Measurements from ENCODE around the gene CYB5R4.

CYB5R4 gene

DNA sequence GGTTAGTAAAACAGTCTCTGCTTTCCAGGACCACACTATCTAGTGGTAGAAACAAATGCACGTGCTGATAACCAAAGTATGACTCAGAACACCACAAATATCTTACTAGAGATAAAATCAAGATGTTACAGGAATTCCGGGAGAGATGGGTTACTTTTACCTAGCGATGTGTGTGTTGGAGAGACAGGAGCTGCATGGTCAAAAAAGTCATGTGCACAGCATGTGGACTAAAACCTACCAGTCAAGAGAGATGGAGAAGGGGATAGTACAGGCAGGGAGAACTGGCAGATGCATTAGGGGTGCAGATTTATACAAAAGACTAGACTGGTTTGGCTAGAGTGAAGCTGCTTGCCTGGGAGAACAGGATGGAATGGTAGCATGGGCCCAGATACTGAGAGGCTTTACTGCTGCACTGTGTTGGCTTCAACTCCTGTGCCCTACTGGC lies 98.8 kb downstream of the CYB5R4 start:
- TF ChIP-seq, protein P1, sequence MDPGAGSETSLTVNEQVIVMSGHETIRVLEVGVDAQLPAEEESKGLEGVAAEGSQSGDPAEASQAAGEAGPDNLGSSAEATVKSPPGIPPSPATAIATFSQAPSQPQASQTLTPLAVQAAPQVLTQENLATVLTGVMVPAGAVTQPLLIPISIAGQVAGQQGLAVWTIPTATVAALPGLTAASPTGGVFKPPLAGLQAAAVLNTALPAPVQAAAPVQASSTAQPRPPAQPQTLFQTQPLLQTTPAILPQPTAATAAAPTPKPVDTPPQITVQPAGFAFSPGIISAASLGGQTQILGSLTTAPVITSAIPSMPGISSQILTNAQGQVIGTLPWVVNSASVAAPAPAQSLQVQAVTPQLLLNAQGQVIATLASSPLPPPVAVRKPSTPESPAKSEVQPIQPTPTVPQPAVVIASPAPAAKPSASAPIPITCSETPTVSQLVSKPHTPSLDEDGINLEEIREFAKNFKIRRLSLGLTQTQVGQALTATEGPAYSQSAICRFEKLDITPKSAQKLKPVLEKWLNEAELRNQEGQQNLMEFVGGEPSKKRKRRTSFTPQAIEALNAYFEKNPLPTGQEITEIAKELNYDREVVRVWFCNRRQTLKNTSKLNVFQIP (CRISPR knock-in tag; IDR thresholded peaks at IDR 0.05; ENCODE audit: borderline replicate concordance, low read depth), result no peak
- TF ChIP-seq BACH2 (CRISPR knock-in tag; IDR thresholded peaks at IDR 0.05; ENCODE audit: borderline replicate concordance) (no peak), ZNF8 (CRISPR knock-in tag; IDR thresholded peaks at IDR 0.05) (no peak)
- ATAC-seq, result peak; percentile 88

DNA sequence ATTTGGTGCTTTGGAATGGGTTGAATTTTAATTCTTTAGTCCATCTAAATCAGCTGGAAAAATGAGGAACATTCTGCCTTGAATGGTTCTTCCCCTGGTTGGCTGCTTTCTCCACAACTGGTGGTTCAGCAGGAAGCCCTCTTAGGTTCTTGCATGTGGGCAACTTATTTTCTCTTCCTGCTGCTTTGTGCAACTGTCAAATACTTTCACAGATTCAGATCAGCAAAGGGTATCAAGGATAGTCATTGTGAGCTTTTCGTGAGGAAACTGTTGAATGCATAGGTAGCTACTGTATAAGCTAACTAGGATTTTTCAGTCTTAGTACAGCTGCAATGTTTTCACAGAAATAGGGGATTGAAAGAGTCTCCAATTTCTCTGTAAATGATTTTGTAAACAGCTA lies 101.2 kb downstream of the CYB5R4 start:
- TF ChIP-seq TCF4 (CRISPR knock-in tag; IDR thresholded peaks at IDR 0.05; ENCODE audit: borderline replicate concordance), result no peak
- TF ChIP-seq ZNF8 (CRISPR knock-in tag; IDR thresholded peaks at IDR 0.05), result no peak
- TF ChIP-seq ZC3H10 (CRISPR knock-in tag; IDR thresholded peaks at IDR 0.05), result no peak
- TF ChIP-seq, protein P2, sequence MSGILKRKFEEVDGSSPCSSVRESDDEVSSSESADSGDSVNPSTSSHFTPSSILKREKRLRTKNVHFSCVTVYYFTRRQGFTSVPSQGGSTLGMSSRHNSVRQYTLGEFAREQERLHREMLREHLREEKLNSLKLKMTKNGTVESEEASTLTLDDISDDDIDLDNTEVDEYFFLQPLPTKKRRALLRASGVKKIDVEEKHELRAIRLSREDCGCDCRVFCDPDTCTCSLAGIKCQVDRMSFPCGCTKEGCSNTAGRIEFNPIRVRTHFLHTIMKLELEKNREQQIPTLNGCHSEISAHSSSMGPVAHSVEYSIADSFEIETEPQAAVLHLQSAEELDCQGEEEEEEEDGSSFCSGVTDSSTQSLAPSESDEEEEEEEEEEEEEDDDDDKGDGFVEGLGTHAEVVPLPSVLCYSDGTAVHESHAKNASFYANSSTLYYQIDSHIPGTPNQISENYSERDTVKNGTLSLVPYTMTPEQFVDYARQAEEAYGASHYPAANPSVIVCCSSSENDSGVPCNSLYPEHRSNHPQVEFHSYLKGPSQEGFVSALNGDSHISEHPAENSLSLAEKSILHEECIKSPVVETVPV (CRISPR knock-in tag; IDR thresholded peaks at IDR 0.05), result no peak
- ATAC-seq, result no peak

DNA sequence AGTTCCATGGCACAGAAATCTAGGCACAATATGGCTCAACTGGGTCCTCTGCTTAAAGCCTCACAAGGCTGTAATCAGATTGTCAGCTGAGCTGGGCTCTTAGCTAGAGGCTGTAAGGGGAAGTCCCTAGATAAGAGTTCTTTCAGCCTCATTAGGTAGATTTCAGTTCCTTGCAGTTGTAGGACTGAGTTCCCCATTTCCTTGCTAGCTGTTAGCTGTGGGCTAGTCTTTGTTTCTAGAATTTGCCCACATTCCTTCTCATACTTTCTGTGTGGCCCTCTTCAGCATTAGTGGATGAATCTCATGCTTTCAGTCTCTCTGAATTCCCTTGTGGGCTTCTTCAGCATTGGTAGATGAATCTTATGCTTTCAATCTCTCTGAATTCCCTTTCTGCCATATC lies 103.1 kb downstream of the CYB5R4 start:
- TF ChIP-seq ZC3H10 (CRISPR knock-in tag; IDR thresholded peaks at IDR 0.05), result no peak
- TF ChIP-seq, protein P3, sequence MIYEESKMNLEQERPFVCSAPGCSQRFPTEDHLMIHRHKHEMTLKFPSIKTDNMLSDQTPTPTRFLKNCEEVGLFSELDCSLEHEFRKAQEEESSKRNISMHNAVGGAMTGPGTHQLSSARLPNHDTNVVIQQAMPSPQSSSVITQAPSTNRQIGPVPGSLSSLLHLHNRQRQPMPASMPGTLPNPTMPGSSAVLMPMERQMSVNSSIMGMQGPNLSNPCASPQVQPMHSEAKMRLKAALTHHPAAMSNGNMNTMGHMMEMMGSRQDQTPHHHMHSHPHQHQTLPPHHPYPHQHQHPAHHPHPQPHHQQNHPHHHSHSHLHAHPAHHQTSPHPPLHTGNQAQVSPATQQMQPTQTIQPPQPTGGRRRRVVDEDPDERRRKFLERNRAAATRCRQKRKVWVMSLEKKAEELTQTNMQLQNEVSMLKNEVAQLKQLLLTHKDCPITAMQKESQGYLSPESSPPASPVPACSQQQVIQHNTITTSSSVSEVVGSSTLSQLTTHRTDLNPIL (CRISPR knock-in tag; IDR thresholded peaks at IDR 0.05; ENCODE audit: low read depth), result no peak
- TF ChIP-seq GLIS3 (CRISPR knock-in tag; IDR thresholded peaks at IDR 0.05), result no peak
- ATAC-seq, result no peak

DNA sequence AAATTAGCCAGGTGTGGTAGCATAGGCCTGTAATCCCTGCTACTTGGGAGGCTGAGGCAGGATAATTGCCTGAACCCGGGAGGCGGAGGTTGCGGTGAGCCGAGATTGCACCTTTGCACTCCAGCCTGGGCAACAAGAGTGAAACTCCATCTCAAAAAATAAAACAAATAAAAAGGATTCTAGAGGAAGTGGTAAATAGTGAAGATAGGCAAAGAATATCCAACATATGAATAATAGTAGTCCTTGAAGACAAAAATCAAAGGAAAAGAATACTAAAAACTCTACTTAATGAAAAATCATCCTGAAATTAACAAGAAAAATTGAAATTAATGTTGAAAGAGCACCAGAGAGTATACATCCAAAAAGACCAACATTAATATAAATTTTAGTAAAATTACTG lies 107.0 kb downstream of the CYB5R4 start:
- ATAC-seq, result no peak
- no peak for TF ChIP-seq GLIS3 (CRISPR knock-in tag; IDR thresholded peaks at IDR 0.05)
- no peak for TF ChIP-seq ZNF565 (CRISPR knock-in tag; conservative IDR thresholded peaks at IDR 0.05; ENCODE audit: low read depth)
- no peak for TF ChIP-seq BACH2 (CRISPR knock-in tag; IDR thresholded peaks at IDR 0.05; ENCODE audit: borderline replicate concordance)
- no peak for TF ChIP-seq ZNF8 (CRISPR knock-in tag; IDR thresholded peaks at IDR 0.05)
- TF ChIP-seq PPARA (CRISPR knock-in tag; IDR thresholded peaks at IDR 0.05; ENCODE audit: borderline replicate concordance), result no peak
- TF ChIP-seq, protein P3 (CRISPR knock-in tag; IDR thresholded peaks at IDR 0.05; ENCODE audit: low read depth), result no peak
- TF ChIP-seq, protein P4, sequence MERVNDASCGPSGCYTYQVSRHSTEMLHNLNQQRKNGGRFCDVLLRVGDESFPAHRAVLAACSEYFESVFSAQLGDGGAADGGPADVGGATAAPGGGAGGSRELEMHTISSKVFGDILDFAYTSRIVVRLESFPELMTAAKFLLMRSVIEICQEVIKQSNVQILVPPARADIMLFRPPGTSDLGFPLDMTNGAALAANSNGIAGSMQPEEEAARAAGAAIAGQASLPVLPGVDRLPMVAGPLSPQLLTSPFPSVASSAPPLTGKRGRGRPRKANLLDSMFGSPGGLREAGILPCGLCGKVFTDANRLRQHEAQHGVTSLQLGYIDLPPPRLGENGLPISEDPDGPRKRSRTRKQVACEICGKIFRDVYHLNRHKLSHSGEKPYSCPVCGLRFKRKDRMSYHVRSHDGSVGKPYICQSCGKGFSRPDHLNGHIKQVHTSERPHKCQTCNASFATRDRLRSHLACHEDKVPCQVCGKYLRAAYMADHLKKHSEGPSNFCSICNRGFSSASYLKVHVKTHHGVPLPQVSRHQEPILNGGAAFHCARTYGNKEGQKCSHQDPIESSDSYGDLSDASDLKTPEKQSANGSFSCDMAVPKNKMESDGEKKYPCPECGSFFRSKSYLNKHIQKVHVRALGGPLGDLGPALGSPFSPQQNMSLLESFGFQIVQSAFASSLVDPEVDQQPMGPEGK (CRISPR knock-in tag; IDR thresholded peaks at IDR 0.05; ENCODE audit: borderline replicate concordance), result no peak
- TF ChIP-seq, protein P1 (CRISPR knock-in tag; IDR thresholded peaks at IDR 0.05; ENCODE audit: borderline replicate concordance, low read depth), result no peak
- no peak for TF ChIP-seq ZC3H10 (CRISPR knock-in tag; IDR thresholded peaks at IDR 0.05)
- no peak for TF ChIP-seq TCF4 (CRISPR knock-in tag; IDR thresholded peaks at IDR 0.05; ENCODE audit: borderline replicate concordance)
- no peak for TF ChIP-seq ISL1 (CRISPR knock-in tag; IDR thresholded peaks at IDR 0.05)
- no peak for TF ChIP-seq ZFP30 (CRISPR knock-in tag; IDR thresholded peaks at IDR 0.05)
- TF ChIP-seq, protein P2 (CRISPR knock-in tag; IDR thresholded peaks at IDR 0.05), result no peak
- TF ChIP-seq, protein P5, sequence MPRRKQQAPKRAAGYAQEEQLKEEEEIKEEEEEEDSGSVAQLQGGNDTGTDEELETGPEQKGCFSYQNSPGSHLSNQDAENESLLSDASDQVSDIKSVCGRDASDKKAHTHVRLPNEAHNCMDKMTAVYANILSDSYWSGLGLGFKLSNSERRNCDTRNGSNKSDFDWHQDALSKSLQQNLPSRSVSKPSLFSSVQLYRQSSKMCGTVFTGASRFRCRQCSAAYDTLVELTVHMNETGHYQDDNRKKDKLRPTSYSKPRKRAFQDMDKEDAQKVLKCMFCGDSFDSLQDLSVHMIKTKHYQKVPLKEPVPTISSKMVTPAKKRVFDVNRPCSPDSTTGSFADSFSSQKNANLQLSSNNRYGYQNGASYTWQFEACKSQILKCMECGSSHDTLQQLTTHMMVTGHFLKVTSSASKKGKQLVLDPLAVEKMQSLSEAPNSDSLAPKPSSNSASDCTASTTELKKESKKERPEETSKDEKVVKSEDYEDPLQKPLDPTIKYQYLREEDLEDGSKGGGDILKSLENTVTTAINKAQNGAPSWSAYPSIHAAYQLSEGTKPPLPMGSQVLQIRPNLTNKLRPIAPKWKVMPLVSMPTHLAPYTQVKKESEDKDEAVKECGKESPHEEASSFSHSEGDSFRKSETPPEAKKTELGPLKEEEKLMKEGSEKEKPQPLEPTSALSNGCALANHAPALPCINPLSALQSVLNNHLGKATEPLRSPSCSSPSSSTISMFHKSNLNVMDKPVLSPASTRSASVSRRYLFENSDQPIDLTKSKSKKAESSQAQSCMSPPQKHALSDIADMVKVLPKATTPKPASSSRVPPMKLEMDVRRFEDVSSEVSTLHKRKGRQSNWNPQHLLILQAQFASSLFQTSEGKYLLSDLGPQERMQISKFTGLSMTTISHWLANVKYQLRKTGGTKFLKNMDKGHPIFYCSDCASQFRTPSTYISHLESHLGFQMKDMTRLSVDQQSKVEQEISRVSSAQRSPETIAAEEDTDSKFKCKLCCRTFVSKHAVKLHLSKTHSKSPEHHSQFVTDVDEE (CRISPR knock-in tag; IDR thresholded peaks at IDR 0.05), result no peak
- TF ChIP-seq TOX (CRISPR knock-in tag; IDR thresholded peaks at IDR 0.05; ENCODE audit: borderline replicate concordance), result no peak
- TF ChIP-seq ZFP3 (CRISPR knock-in tag; IDR thresholded peaks at IDR 0.05), result no peak
- TF ChIP-seq ZNF70 (CRISPR knock-in tag; IDR thresholded peaks at IDR 0.05), result no peak
- no peak for TF ChIP-seq RARB (CRISPR knock-in tag; IDR thresholded peaks at IDR 0.05)
- no peak for TF ChIP-seq ESRRG (CRISPR knock-in tag; IDR thresholded peaks at IDR 0.05)
